Loucy (cell line): ENCODE measurements around the gene SHB.

Source experiments
- EZH2phosphoT487 ChIP-seq: fragments of 200-600 bp; IDR thresholded peaks from 2 replicates; pipeline ENCODE4 v1.6.1; 2018; ENCODE audit warnings: antibody characterized with exemption, mild to moderate bottlenecking, moderate library complexity, borderline replicate concordance
- TF ChIP-seq, protein P1 (sequence below): fragments of 200-600 bp; sonication (generic); conservative IDR thresholded peaks from 2 replicates; pipeline ENCODE4 v1.5.1; 2014; ENCODE audit warnings: mild to moderate bottlenecking, antibody characterized with exemption, low read length

- TF ChIP-seq, protein P1, sequence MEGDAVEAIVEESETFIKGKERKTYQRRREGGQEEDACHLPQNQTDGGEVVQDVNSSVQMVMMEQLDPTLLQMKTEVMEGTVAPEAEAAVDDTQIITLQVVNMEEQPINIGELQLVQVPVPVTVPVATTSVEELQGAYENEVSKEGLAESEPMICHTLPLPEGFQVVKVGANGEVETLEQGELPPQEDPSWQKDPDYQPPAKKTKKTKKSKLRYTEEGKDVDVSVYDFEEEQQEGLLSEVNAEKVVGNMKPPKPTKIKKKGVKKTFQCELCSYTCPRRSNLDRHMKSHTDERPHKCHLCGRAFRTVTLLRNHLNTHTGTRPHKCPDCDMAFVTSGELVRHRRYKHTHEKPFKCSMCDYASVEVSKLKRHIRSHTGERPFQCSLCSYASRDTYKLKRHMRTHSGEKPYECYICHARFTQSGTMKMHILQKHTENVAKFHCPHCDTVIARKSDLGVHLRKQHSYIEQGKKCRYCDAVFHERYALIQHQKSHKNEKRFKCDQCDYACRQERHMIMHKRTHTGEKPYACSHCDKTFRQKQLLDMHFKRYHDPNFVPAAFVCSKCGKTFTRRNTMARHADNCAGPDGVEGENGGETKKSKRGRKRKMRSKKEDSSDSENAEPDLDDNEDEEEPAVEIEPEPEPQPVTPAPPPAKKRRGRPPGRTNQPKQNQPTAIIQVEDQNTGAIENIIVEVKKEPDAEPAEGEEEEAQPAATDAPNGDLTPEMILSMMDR = no peak
- TF ChIP-seq EZH2phosphoT487 = no peak
These were observed 34.3 kb upstream of the SHB start for GRCh38 chr9:38103340-38103739.
